HuH-7.5 (cell line): ENCODE data around the gene ATP5MG.

ENCODE experiments used
- DNase-seq: peaks from one replicate; pipeline ENCODE4 v3.0.0; 2011; ENCODE audit warnings: low spot score

Gene ATP5MG

DNA sequence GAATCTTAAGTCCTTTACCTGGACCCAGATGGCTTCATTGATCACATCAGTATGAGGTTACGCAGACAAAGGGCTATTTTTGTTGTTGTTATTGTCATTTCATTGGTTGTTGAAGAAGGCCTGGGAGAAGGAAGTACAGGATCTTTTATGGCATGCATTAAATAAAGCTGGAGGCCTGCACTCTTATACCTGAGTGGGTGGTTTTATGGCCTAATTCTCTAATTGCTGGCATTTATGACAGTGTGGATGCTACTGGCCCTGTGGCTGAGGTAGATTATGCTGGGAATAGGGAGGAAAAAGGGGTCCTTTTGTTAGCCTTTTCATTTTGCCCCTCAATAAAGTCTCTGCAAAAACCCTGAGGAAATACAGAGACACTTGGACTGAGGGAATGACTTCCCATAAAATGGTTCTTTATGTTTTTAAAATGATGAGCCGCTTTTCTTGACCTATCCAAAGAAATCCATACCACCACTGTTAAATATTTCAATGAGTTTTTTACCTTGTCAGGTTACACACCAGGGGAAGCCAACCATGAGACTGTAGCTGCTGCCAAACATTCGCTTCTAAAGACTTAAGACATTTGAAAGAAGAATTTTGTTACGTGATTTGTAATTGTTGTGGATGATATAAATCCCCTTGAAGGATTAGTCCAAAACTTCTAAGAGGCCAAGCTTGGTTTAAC, 41.6 kb downstream of the ATP5MG start:
- no peak for DNase-seq

DNA sequence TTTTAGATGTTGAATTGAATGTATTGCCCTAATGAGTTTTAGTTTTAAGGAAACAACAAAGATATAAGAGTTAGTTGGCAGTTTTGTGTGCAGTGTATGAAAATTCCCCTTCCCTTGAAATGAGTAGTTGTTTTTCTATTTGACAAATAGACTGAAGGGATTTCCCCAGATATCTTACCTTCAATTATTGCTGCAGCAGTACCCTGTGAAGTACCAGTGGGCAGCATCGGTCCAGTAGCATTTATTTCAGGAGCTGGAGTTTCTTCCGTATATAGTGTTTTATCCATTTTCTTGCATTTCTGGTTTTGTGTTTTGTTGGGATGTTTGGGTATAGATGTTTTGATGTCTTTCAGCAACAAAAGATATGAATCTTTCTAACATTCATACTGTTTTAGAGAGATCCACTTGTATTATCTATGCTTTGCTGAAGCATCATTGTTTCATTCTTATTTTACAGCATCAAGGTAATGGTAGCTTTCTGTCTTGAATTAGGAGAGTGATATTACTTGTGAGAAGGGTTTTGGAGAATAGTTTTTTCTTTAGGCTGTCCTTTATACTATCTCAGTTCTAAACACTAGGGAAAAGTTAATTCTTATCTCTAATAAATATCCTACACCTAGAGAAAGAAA, 42.3 kb downstream of the ATP5MG start:
- no peak for DNase-seq

DNA sequence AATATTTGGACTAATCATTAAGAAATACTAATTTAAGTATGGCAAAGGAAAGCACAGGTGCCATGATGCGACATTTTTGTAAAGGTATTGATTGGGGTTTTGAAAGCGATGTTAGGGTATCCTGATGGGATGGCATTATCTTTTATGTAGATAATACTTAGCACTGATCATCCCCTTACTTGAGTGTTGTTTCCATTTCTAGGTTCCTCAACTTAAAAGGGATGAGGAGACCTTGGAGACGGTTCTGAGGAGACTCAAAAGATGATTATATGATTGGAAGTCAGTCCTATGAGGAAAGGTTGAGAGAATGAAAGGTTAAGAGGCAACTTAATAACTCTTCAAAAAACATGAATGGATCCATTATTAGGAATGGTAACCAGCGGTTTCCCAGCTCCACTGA, 46.0 kb downstream of the ATP5MG start:
- no peak for DNase-seq

DNA sequence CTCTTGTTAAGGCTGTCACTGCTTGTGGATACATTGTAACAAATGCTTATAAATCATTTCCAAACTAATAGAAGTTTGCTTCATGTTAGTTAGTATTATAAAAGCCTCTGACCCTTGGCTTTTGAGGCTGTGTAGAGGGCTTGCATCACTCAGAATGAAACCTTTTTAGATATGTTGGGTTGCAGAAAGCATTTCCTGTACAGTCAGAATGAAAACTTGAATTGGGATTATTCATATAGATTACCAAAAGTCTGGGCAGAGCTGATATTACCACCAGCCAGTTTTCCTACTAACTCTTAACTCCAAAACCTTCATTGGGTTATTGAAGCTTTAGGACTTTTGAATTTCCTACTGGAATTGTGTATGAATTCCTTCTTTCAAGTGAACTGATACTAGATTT, 46.9 kb downstream of the ATP5MG start:
- no peak for DNase-seq

DNA sequence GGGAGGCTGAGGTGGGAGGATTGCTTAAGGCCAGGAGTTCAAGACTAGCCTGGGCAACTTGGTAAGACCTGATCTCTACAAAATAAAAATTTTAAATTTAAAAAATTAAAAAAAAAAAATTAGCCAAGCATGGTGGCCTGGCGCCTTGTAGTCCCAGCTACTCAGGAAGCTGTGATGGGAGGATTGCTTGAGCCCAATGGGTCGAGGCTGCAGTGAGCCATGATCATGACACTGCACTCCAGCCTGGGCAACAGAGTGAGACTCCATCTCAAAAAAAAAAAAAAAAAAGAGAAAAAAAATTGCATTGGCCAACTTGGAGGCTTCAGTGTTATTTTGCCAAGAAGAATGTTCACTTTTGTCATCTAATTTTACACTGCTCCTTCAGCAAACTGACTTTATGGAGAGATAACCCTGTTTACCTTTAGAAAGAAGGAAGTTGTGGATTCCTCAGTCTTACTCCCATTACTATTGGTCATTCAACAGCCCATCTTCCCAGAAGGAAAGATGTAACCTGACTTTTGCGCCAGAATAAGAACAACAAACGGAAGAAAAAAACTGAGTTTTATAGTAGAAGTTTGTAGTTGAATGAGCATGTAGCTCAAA, 48.0 kb downstream of the ATP5MG start:
- no peak for DNase-seq

DNA sequence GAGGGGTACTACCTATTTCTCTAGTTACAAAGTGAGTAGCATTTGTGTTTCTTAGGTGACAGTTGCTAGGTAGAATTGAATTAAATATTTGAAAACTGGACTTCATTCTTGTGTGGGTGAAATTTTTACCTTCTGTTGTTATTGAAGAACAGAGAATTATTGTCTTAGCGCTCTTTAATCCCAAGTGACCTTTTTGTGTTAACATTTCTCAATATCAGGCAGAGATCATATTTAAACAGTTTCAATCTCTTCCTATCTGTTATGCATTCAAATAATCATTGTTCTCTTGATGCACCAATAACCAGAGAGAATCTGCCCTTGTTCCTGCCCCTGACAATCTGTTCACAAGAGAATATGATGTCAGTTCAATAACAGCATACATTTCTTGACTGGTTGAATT, 49.0 kb downstream of the ATP5MG start:
- no peak for DNase-seq
